Heart right ventricle (tissue), 16 donors: Measurements from ENCODE around the gene DMBX1. TPM values are rescaled to one million over a fixed set of nuclear protein-coding genes. Genes with fewer than 3 reads are reported as not detected.

Source experiments
- ATAC-seq, 8 donors: fragments of 200-7000 bp; cut with Tn5 transposase; one replicate each; pipeline ENCODE4 v1.9.1; 2020; ENCODE audit warnings: mild to moderate bottlenecking in 8 of 8, moderate library complexity in 8 of 8, moderate number of reproducible peaks in 1 of 8
- DNase-seq, 2 donors: peaks; one replicate each; pipeline ENCODE4 v3.0.0-alpha.2; 2020
- H3K27ac ChIP-seq, 10 donors: fragments of 200-600 bp; sonication (generic) in 2 of 10; one replicate each; pipeline versions ENCODE4 v1.5.0 to v1.8.0; 2020 to 2022; ENCODE audit warnings: mild to moderate bottlenecking in 3 of 10
- H3K27me3 ChIP-seq, 7 donors: fragments of 200-600 bp; one replicate each; pipeline ENCODE4 v1.8.0; 2021 to 2022; ENCODE audit warnings: mild to moderate bottlenecking in 2 of 7
- H3K36me3 ChIP-seq, 9 donors: fragments of 200-600 bp; sonication (generic) in 1 of 9; one replicate each; pipeline versions ENCODE4 v1.5.0 to v1.8.0; 2020 to 2022; ENCODE audit warnings: mild to moderate bottlenecking in 2 of 9
- H3K4me1 ChIP-seq, 9 donors: fragments of 200-600 bp; sonication (generic) in 1 of 9; one replicate each; pipeline versions ENCODE4 v1.5.0 to v1.8.0; 2020 to 2022; ENCODE audit warnings: mild to moderate bottlenecking in 4 of 9
- H3K4me3 ChIP-seq, 10 donors: fragments of 200-600 bp; sonication (generic) in 2 of 10; one replicate each; pipeline versions ENCODE4 v1.5.0 to v1.8.0; 2020 to 2022; ENCODE audit warnings: mild to moderate bottlenecking in 7 of 10, moderate library complexity in 2 of 10
- H3K9me3 ChIP-seq, 11 donors: fragments of 200-600 bp in 10 of 11; sonication (generic) in 2 of 11; one replicate each; pipeline versions ENCODE4 v1.5.0 to v1.8.0; 2013 to 2022; ENCODE audit warnings: mild to moderate bottlenecking in 2 of 11, control low read depth in 1 of 11, moderate library complexity in 1 of 11
- CTCF ChIP-seq, 9 donors: fragments of 200-600 bp; sonication (generic) in 2 of 9; IDR thresholded peaks; one replicate each; pipeline versions ENCODE4 v1.5.0 to v1.8.0; 2021 to 2022; ENCODE audit warnings: antibody characterized with exemption in 9 of 9, mild to moderate bottlenecking in 5 of 9, moderate library complexity in 1 of 9
- WGBS, 2 donors: extraction: QIAGEN DNeasy Blood & Tissue Kit; methylation state at CpG; one replicate each; pipeline ENCODE4 v1.1.7; 2013; ENCODE audit warnings: inconsistent platforms in 1 of 2; 5-methylcytosine and 5-hydroxymethylcytosine counted together
- intact Hi-C, 10 donors: fragments of 100-400 bp; cut with DNase I; formaldehyde crosslinking; loops; one replicate each; pipeline versions ENCODE4 v1.11.1 to v1.14.2; 2022
- polyA plus RNA-seq, 2 donors: library from polyadenylated mRNA; stranded (reverse); fragments of 200-250 nt; gene quantifications; one replicate each; pipeline ENCODE4 v1.2.3, GENCODE V29; 2013
- total RNA-seq, 10 donors: library from RNA; stranded (reverse); fragmentation: NEBNext Ultra II Directional in 3 of 10; extraction: Animal tissue kit (Norgen Biotek cat#: 25700) in 3 of 10; gene quantifications; one replicate each; pipeline versions ENCODE4 v1.2.1 to v1.2.4, GENCODE V29; 2021 to 2023
- donor health status: Arrhythmogenic right ventricular cardiomyopathy.
- donor health status: ischemic (EF 13 %, LVEDD 7.1; RV severe dilation, severe dysfunction).
- donor health status: healthy with polysubstance abuse.
- donor health status: DM: no; HTN: yes; CAD: no.
- donor health status: DM: no; HTN: no; CAD: no.
- donor health status: ischemic (EF 25% LVEDD 6.9; RV normal size, moderate dysfunction).
- donor health status: ischemic (EF 25% LVEDD 5.7; RV mildly dilated, moderate dysfunction).
- donor health status: healthy.
- donor health status: DM: yes; HTN: yes; CAD: no.
- donor health status: Ischemic cardiomyopathy.
- donor health status: ischemic (EF 35%, LVEDD 5.7; RV mildly dilated, moderate dysfunction).
- donor health status: nonischemic (EF 11% LVEDD 7.7; RV severe dilation, severe dysfunction).
- donor health status: DM: yes; HTN: yes; CAD: no.
- donor health status: PGD.
- donor health status: ischemic (EF 29% LVEDD 5.4; RV normal size, mild dysfunction).
- donor health status: nonischemic (EF 23%, LVEDD 6.1; RV moderate dilation, normal function).

Gene DMBX1
- total and polyA plus RNA-seq, 12 donors = not detected

- H3K4me3 ChIP-seq = peak overlapping the region in 9 of 10 donors; percentile 18 to 58 (median 49)
- intact Hi-C loops = loop anchor here in 6 of 10 donors (5.0 to 10.0 kb wide), 2 partner anchors 79 to 276 kb away; no protein-coding TSS in a partner anchor
- WGBS, 2 donors = 3% methylated on average over 75 to 76 of the region's 76 CpGs
- peaks cover 0 to 19% (median 10%) of the 10 kb centered on the region in 9 donors for H3K4me1 ChIP-seq
- TF ChIP-seq CTCF (IDR thresholded peaks at IDR 0.05) = no peak
- no peaks in the 10 kb centered on the region for H3K36me3 ChIP-seq
- DNase-seq = peak in 1 of 2 donors; percentile 27
- H3K27me3 ChIP-seq = peaks cover 5 to 68% (median 45%) of the 10 kb centered on the region in 7 donors
- H3K9me3 ChIP-seq = no peaks in the 10 kb centered on the region
- peak in 4 of 8 donors; percentile 19 to 39 (median 28) for ATAC-seq
- H3K27ac ChIP-seq = no peak overlapping the region
Measured at GRCh38 chr1:46448109-46448911, 41.3 kb upstream of the DMBX1 start.

DNA sequence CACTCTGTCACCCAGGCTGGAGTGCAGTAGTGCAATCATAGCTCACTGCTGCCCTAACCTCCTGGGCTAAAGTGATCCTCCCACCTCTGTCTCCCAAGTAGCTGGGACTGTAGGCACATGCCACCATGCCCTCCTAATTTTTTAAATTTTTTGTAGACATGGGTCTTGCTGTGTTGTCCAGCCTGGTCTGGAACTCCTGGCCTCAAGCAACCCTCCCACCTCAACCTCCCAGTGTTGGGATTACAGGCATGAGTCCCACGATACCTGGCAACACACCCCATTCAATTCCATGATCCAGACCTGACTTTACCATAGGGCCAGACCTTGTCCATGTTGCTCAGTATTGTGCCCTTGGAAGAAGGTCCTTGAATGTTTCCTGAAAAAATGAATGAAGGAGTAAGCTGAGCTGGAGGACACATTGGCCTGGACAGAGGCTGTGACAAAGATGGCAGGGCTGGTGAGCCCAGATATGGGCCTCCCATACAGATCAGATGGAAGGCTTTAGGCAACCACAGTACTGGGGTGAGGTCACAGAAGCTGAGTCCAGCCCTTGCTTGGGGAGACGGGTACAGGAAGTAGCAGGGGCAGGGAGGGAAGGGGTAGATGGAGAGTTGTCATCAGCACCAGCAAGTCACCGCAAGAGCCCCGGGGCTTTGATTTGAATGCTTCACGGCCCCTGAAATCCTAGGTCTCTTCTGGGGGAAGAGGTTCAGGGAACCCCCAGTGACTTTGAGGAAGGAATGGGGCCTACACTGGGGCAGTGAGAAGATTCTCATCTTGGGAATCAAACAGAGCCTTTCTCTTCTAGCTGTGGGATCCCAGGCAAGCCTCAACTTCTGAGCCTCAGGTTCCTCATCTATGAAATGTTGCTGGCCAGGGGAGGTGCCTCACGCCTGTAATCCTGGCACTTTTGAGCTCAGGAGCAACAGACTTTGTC, 40.1 kb upstream of the DMBX1 start:
- ATAC-seq (no peak), DNase-seq (no peak)
- TF ChIP-seq CTCF (IDR thresholded peaks at IDR 0.05) = no peak
- Histone ChIP-seq H3K9me3 (no peaks in the 10 kb centered on the region), H3K4me3 (no peak overlapping the region), H3K27me3 (peaks cover 5 to 71% (median 53%) of the 10 kb centered on the region in 7 donors), H3K27ac (no peak overlapping the region), H3K4me1 (peaks cover 0 to 19% (median 10%) of the 10 kb centered on the region in 9 donors), H3K36me3 (no peaks in the 10 kb centered on the region)
- WGBS, 2 donors = 78 to 80% methylated on average over 6 of the region's 6 CpGs
- intact Hi-C loops = loop anchor here in 6 of 10 donors (5.0 to 10.0 kb wide), 2 partner anchors 78 to 275 kb away; no protein-coding TSS in a partner anchor

GRCh38 chr1:46450160-46450517, 39.5 kb upstream of the DMBX1 start:
- H3K4me1 ChIP-seq = peaks cover 0 to 19% (median 10%) of the 10 kb centered on the region in 9 donors
- no peak for ATAC-seq
- intact Hi-C loops = no loop called here
- H3K9me3 ChIP-seq = no peaks in the 10 kb centered on the region
- no peak overlapping the region for H3K27ac ChIP-seq
- no peaks in the 10 kb centered on the region for H3K36me3 ChIP-seq
- WGBS, 2 donors = 93 to 96% methylated on average over 1 of the region's 1 CpG
- no peak overlapping the region for H3K4me3 ChIP-seq
- H3K27me3 ChIP-seq = peaks cover 5 to 71% (median 59%) of the 10 kb centered on the region in 7 donors
- no peak for TF ChIP-seq CTCF (IDR thresholded peaks at IDR 0.05)
- no peak for DNase-seq
